ENCODE data around the gene TMEM95.

DNA sequence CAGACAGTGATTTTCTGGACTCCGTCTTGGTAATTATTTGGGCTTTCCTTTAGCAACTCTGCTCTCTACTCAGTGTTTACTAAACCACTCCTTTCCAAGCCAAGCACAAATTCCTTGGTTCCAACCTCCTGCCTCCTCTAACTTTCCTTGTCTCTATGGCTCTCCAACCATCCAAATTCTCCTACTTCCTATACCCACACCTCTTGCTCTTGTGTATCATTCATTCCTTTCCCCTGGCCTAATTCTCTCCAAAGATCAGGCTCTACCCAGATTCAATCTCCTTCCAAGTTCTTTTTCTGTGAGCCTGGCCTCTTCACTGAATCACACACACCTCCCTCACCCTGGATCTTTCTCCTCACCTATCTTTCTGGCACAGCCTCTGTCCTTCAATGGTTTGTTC, 26.9 kb upstream of the TMEM95 start:
- TF ChIP-seq POLR2A (IDR thresholded peaks at IDR 0.05): no peak
- TF ChIP-seq, protein P1, sequence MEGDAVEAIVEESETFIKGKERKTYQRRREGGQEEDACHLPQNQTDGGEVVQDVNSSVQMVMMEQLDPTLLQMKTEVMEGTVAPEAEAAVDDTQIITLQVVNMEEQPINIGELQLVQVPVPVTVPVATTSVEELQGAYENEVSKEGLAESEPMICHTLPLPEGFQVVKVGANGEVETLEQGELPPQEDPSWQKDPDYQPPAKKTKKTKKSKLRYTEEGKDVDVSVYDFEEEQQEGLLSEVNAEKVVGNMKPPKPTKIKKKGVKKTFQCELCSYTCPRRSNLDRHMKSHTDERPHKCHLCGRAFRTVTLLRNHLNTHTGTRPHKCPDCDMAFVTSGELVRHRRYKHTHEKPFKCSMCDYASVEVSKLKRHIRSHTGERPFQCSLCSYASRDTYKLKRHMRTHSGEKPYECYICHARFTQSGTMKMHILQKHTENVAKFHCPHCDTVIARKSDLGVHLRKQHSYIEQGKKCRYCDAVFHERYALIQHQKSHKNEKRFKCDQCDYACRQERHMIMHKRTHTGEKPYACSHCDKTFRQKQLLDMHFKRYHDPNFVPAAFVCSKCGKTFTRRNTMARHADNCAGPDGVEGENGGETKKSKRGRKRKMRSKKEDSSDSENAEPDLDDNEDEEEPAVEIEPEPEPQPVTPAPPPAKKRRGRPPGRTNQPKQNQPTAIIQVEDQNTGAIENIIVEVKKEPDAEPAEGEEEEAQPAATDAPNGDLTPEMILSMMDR (IDR thresholded peaks at IDR 0.05): no peak

Measured in Peyer's patch (tissue), 4 donors.